Endothelial cell (in vitro differentiated cells): ENCODE data around the gene TMEM61. TPM values are rescaled to one million over a fixed set of nuclear protein-coding genes. Genes with fewer than 3 reads are reported as not detected.

Experiments used
- DNase-seq: peaks from one replicate; pipeline ENCODE4 v3.0.0; 2021; ENCODE audit warnings: low spot score
- H3K27ac Mint-ChIP-seq: one replicate; pipeline ENCODE4 v1.8.0; 2021; ENCODE audit warnings: mixed read lengths, inconsistent platforms; ENCODE audit not compliant: unreplicated experiment
- H3K27me3 Mint-ChIP-seq: one replicate; pipeline ENCODE4 v1.8.0; 2021; ENCODE audit warnings: mild to moderate bottlenecking, moderate library complexity, mixed read lengths, inconsistent platforms; ENCODE audit not compliant: unreplicated experiment
- H3K36me3 Mint-ChIP-seq: one replicate; pipeline ENCODE4 v1.8.0; 2021; ENCODE audit warnings: mild to moderate bottlenecking, low read depth, mixed read lengths, inconsistent platforms; ENCODE audit not compliant: unreplicated experiment
- H3K4me1 Mint-ChIP-seq: one replicate; pipeline ENCODE4 v1.8.0; 2021; ENCODE audit warnings: mild to moderate bottlenecking, mixed read lengths, inconsistent platforms; ENCODE audit not compliant: unreplicated experiment
- H3K4me3 Mint-ChIP-seq: one replicate; pipeline ENCODE4 v1.8.0; 2021; ENCODE audit warnings: mild to moderate bottlenecking, mixed read lengths, inconsistent platforms; ENCODE audit not compliant: unreplicated experiment
- H3K9me3 Mint-ChIP-seq: one replicate; pipeline ENCODE4 v1.8.0; 2021; ENCODE audit warnings: mixed read lengths, inconsistent platforms; ENCODE audit not compliant: unreplicated experiment
- CTCF ChIP-seq: fragments of 200-600 bp; sonication (generic); IDR thresholded peaks from one replicate; pipeline ENCODE4 v1.5.0; 2021; ENCODE audit warnings: antibody characterized with exemption; ENCODE audit not compliant: unreplicated experiment
- total RNA-seq: library from RNA; stranded (reverse); fragmentation: NEBNext Ultra II Directional; extraction: Animal tissue kit (Norgen Biotek cat#: 25700); gene quantifications from one replicate; pipeline ENCODE4 v1.2.1, GENCODE V29; 2021; ENCODE audit not compliant: unreplicated experiment

The TMEM61 gene
- total RNA-seq, 1 donor from 2014 or later = not detected

GRCh38 chr1:54973205-54973921 is 7.1 kb upstream of the TMEM61 start:
- peak; percentile 48 for DNase-seq
- Mint-ChIP-seq H3K27ac (no peak overlapping the region), H3K27me3 (peaks cover 4% of the 10 kb centered on the region), H3K4me3 (no peak overlapping the region), H3K36me3 (no peaks in the 10 kb centered on the region), H3K4me1 (no peaks in the 10 kb centered on the region), H3K9me3 (no peaks in the 10 kb centered on the region)
- no peak for TF ChIP-seq CTCF

- H3K27ac Mint-ChIP-seq = no peak overlapping the region
- no peak for DNase-seq
- H3K4me3 Mint-ChIP-seq = no peak overlapping the region
- H3K36me3 Mint-ChIP-seq = peaks cover 3% of the 10 kb centered on the region
- peaks cover 8% of the 10 kb centered on the region for H3K27me3 Mint-ChIP-seq
- no peaks in the 10 kb centered on the region for H3K4me1 Mint-ChIP-seq
- H3K9me3 Mint-ChIP-seq = no peaks in the 10 kb centered on the region
- TF ChIP-seq CTCF = no peak
Observed at GRCh38 chr1:54975356-54976108, 4.9 kb upstream of the TMEM61 start.

- Mint-ChIP-seq H3K9me3 (no peaks in the 10 kb centered on the region), H3K36me3 (peaks cover 3% of the 10 kb centered on the region), H3K4me3 (no peak overlapping the region), H3K27me3 (peaks cover 12% of the 10 kb centered on the region), H3K27ac (no peak overlapping the region), H3K4me1 (peaks cover 3% of the 10 kb centered on the region)
- no peak for TF ChIP-seq CTCF
- no peak for DNase-seq
Observed at GRCh38 chr1:54976747-54977146, 3.7 kb upstream of the TMEM61 start.

- Mint-ChIP-seq H3K36me3 (peaks cover 3% of the 10 kb centered on the region), H3K4me3 (no peak overlapping the region), H3K27me3 (peaks cover 14% of the 10 kb centered on the region), H3K9me3 (no peaks in the 10 kb centered on the region), H3K4me1 (peaks cover 3% of the 10 kb centered on the region), H3K27ac (no peak overlapping the region)
- no peak for DNase-seq
- no peak for TF ChIP-seq CTCF
Observed at GRCh38 chr1:54977533-54978297, 2.7 kb upstream of the TMEM61 start.
